Chondrocyte (in vitro differentiated cells): ENCODE data around the gene ZNF90. TPM values are rescaled to one million over a fixed set of nuclear protein-coding genes. Genes with fewer than 3 reads are reported as not detected.
"Not testable (repeated sequence)": the region's sequence is repeated elsewhere in the genome, so short reads cannot be mapped to it uniquely, and the experiment has no call there.

Experiments
- DNase-seq: peaks from one replicate; pipeline ENCODE4 v3.0.0; 2021; ENCODE audit warnings: mixed read lengths, low spot score
- H3K27ac Mint-ChIP-seq: one replicate; pipeline ENCODE4 v1.8.0; 2021; ENCODE audit warnings: mild to moderate bottlenecking, moderate library complexity, mixed read lengths; ENCODE audit not compliant: unreplicated experiment
- H3K27me3 Mint-ChIP-seq: 2 replicates; pipeline ENCODE4 v1.8.0; 2021; ENCODE audit warnings: low read depth, mixed read lengths
- H3K36me3 Mint-ChIP-seq: 2 replicates; pipeline ENCODE4 v1.8.0; 2021; ENCODE audit warnings: low read depth, mixed read lengths
- H3K4me1 Mint-ChIP-seq: 2 replicates; pipeline ENCODE4 v1.8.0; 2021; ENCODE audit warnings: low read depth, mild to moderate bottlenecking, mixed read lengths
- H3K4me3 Mint-ChIP-seq: one replicate; pipeline ENCODE4 v1.8.0; 2021; ENCODE audit warnings: mild to moderate bottlenecking, moderate library complexity, mixed read lengths; ENCODE audit not compliant: unreplicated experiment
- H3K9me3 Mint-ChIP-seq: 2 replicates; pipeline ENCODE4 v1.8.0; 2021; ENCODE audit warnings: low read depth, mixed read lengths
- total RNA-seq: library from RNA; stranded (reverse); gene quantifications from 3 replicates; pipeline ENCODE4 v1.2.1, GENCODE V29; 2021
- TF ChIP-seq, protein P1 (sequence below): fragments of 200-600 bp; sonication (generic); IDR thresholded peaks from 2 replicates; pipeline ENCODE4 v1.5.0; 2021; ENCODE audit warnings: antibody characterized with exemption, mild to moderate bottlenecking, moderate library complexity

The ZNF90 gene
- total RNA-seq, 1 donor from 2014 or later, result 2.4 TPM

DNA sequence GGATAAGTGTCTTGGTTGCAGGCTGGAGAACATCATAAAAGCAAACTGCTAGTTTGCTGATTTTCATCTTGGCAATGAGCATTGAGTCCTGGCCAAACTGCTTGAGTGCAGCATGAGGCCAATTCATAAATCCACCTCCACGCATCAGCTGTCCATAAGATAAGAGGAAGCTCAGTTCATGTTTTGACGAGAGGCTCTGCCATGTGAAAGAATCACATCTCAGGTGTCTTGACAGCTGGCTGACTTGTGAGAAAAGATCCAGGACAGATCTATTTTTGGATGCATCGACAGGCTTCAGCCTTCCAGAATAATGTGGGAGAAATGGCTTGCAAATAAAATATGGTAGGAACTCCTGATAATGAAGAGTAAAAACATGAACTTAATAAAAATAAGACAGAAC lies 33.1 kb upstream of the ZNF90 start:
- no peaks in the 10 kb centered on the region for H3K9me3 Mint-ChIP-seq
- H3K27ac Mint-ChIP-seq, result no peak overlapping the region
- H3K4me1 Mint-ChIP-seq, result peaks cover under 1% of the 10 kb centered on the region
- no peaks in the 10 kb centered on the region for H3K36me3 Mint-ChIP-seq
- peaks cover 3% of the 10 kb centered on the region for H3K27me3 Mint-ChIP-seq
- TF ChIP-seq, protein P1, sequence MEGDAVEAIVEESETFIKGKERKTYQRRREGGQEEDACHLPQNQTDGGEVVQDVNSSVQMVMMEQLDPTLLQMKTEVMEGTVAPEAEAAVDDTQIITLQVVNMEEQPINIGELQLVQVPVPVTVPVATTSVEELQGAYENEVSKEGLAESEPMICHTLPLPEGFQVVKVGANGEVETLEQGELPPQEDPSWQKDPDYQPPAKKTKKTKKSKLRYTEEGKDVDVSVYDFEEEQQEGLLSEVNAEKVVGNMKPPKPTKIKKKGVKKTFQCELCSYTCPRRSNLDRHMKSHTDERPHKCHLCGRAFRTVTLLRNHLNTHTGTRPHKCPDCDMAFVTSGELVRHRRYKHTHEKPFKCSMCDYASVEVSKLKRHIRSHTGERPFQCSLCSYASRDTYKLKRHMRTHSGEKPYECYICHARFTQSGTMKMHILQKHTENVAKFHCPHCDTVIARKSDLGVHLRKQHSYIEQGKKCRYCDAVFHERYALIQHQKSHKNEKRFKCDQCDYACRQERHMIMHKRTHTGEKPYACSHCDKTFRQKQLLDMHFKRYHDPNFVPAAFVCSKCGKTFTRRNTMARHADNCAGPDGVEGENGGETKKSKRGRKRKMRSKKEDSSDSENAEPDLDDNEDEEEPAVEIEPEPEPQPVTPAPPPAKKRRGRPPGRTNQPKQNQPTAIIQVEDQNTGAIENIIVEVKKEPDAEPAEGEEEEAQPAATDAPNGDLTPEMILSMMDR, result no peak
- H3K4me3 Mint-ChIP-seq, result no peak overlapping the region
- DNase-seq, result no peak

GRCh38 chr19:20045742-20046141 lies 32.1 kb upstream of the ZNF90 start:
- not testable (repeated sequence) for H3K4me1 Mint-ChIP-seq, H3K27me3 Mint-ChIP-seq, H3K9me3 Mint-ChIP-seq, H3K36me3 Mint-ChIP-seq, H3K27ac Mint-ChIP-seq, H3K4me3 Mint-ChIP-seq, DNase-seq

GRCh38 chr19:20051841-20052768 lies 25.7 kb upstream of the ZNF90 start:
- Mint-ChIP-seq H3K4me3 (peak overlapping the region; percentile 96), H3K27ac (peak overlapping the region; percentile 98), H3K9me3 (peaks cover 3% of the 10 kb centered on the region), H3K27me3 (no peaks in the 10 kb centered on the region), H3K4me1 (peaks cover 19% of the 10 kb centered on the region), H3K36me3 (no peaks in the 10 kb centered on the region)
- TF ChIP-seq, protein P1, result peak; percentile 29
- DNase-seq, result peak; percentile 98

DNA sequence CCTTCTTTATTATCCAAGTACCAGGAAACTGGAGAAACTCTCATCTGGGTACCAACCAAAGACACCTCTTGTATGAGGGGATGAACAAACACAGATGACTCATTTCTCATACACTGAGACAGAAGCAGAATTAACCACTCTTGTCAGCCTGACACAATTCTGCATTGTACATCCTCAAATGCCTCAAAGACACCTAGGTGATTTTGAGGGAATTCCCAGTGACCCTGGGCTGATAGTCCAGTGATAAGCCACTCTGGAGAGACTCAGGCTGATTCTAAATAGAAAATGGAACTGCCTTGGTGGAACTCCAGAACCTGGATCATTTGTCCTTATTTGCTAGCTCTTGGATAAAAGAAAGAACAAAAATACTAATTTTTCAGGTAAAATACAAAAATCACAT lies 19.1 kb upstream of the ZNF90 start:
- H3K4me3 Mint-ChIP-seq, H3K27ac Mint-ChIP-seq, H3K27me3 Mint-ChIP-seq, DNase-seq, H3K4me1 Mint-ChIP-seq, H3K36me3 Mint-ChIP-seq, H3K9me3 Mint-ChIP-seq: not testable (repeated sequence)

- Mint-ChIP-seq H3K36me3 (no peaks in the 10 kb centered on the region), H3K27me3 (no peaks in the 10 kb centered on the region)
- TF ChIP-seq, protein P1, result no peak
Measured at GRCh38 chr19:20060282-20060681, 17.5 kb upstream of the ZNF90 start.

GRCh38 chr19:20066861-20067260 lies 10.9 kb upstream of the ZNF90 start:
- Mint-ChIP-seq H3K9me3 (peaks cover 5% of the 10 kb centered on the region), H3K4me3 (no peak overlapping the region), H3K27ac (no peak overlapping the region)

More at GRCh38 chr19:20060282-20060681, 17.5 kb upstream of the ZNF90 start:
- peaks cover 5% of the 10 kb centered on the region for H3K4me1 Mint-ChIP-seq
- no peak overlapping the region for H3K4me3 Mint-ChIP-seq
- H3K27ac Mint-ChIP-seq, result no peak overlapping the region
- no peak for DNase-seq
- peaks cover 3% of the 10 kb centered on the region for H3K9me3 Mint-ChIP-seq

More at GRCh38 chr19:20066861-20067260, 10.9 kb upstream of the ZNF90 start:
- no peaks in the 10 kb centered on the region for H3K4me1 Mint-ChIP-seq
- TF ChIP-seq, protein P1, result no peak
- no peak for DNase-seq
- no peaks in the 10 kb centered on the region for H3K36me3 Mint-ChIP-seq
- no peaks in the 10 kb centered on the region for H3K27me3 Mint-ChIP-seq
